GM12878 (cell line): ENCODE results near the gene PLEKHF1. TPM values are rescaled to one million over a fixed set of nuclear protein-coding genes. Genes with fewer than 3 reads are reported as not detected.
A peak's percentile ranks its signal among the peaks of the same experiment; 100 is the strongest.

Experiments used
- ATAC-seq: fragments of 200-7000 bp; cut with Tn5 transposase; 3 replicates; pipeline ENCODE4 v1.9.1; 2020; ENCODE audit warnings: mild to moderate bottlenecking, moderate library complexity
- BruUV-seq: library from RNA; stranded (reverse); fragments of 400-500 nt; replicated peaks from 2 replicates; lab custom pipeline; 2021; lab: Mats Ljungman, UMichigan
- CTCF ChIA-PET: fragments of 300-600 bp; sonication (Branson Sonifier 250); formaldehyde crosslinking; extraction: SDS; loops from one replicate; lab custom pipeline; 2021; ENCODE audit warnings: inconsistent platforms; lab: Yijun Ruan, JAX
- POLR2A ChIA-PET: fragments of 350-600 bp; formaldehyde crosslinking; extraction: SDS; loops from one replicate; lab custom pipeline; 2021; ENCODE audit warnings: inconsistent platforms; lab: Charles Lee
- RAD21 ChIA-PET: fragments of 300-600 bp; sonication (Branson Sonifier 250); formaldehyde crosslinking; loops from one replicate; lab custom pipeline; 2023; ENCODE audit warnings: antibody characterized with exemption; ENCODE audit not compliant: unreplicated experiment; lab: Charles Lee
- SMC1A ChIA-PET: fragments of 300-600 bp; sonication (Branson Sonifier 250); formaldehyde crosslinking; loops from one replicate; lab custom pipeline; 2023; ENCODE audit not compliant: unreplicated experiment, uncharacterized antibody; lab: Charles Lee
- DNase-seq: peaks from one replicate; pipeline ENCODE4 v3.0.0-alpha.2; 2011; ENCODE audit warnings: low read depth, low spot score
- FAIRE-seq: peaks from 3 replicates; lab custom pipeline; 2011; peaks lifted over from hg19 to GRCh38; lab: Jason Lieb, UNC
- H2AFZ ChIP-seq: 2 replicates; pipeline ENCODE4 v1.6.0; 2011; ENCODE audit warnings: low read depth, low read length, control low read depth; ENCODE audit not compliant: control insufficient read depth
- H3K27ac ChIP-seq: 2 replicates; pipeline ENCODE4 v1.5.1; 2011; ENCODE audit warnings: control low read depth; ENCODE audit not compliant: control insufficient read depth, insufficient read depth
- H3K27me3 ChIP-seq, 2 experiments: replicated peaks in 1 of 2; 2 replicates each; pipeline versions ENCODE4 v1.6.0 to v1.6.1; 2011; ENCODE audit warnings: low read length in 1 of 2; ENCODE audit not compliant: control insufficient read depth in 2 of 2, insufficient read depth in 2 of 2
- H3K36me3 ChIP-seq, 2 experiments: 2 replicates each; pipeline ENCODE4 v1.5.1; 2011; ENCODE audit warnings: low read length in 1 of 2; ENCODE audit not compliant: control insufficient read depth in 2 of 2, insufficient read depth in 2 of 2
- H3K4me1 ChIP-seq: 2 replicates; pipeline ENCODE4 v1.6.1; 2011; ENCODE audit warnings: mild to moderate bottlenecking, low read length, moderate library complexity, mixed read lengths; ENCODE audit not compliant: control insufficient read depth, insufficient read depth
- H3K4me2 ChIP-seq: 2 replicates; pipeline ENCODE4 v1.6.0; 2011; ENCODE audit warnings: control low read depth; ENCODE audit not compliant: control insufficient read depth, insufficient read depth
- H3K4me3 ChIP-seq: fragments of 200-600 bp; sonication (generic); 2 replicates; pipeline ENCODE4 v1.5.1; 2016
- H3K79me2 ChIP-seq: 2 replicates; pipeline ENCODE4 v1.6.0; 2011; ENCODE audit warnings: low read length; ENCODE audit not compliant: control insufficient read depth, insufficient read depth
- H3K9ac ChIP-seq: 2 replicates; pipeline ENCODE4 v1.8.0; 2011; ENCODE audit warnings: low read length, control low read depth, mixed read lengths; ENCODE audit not compliant: control insufficient read depth, insufficient read depth
- H3K9me3 ChIP-seq: replicated peaks from 3 replicates; pipeline ENCODE4 v1.5.1; 2011; ENCODE audit warnings: mild to moderate bottlenecking, low read length; ENCODE audit not compliant: control insufficient read depth, insufficient read depth
- H4K20me1 ChIP-seq: 2 replicates; pipeline ENCODE4 v1.6.0; 2011; ENCODE audit not compliant: control insufficient read depth, insufficient read depth
- MTA3 ChIP-seq: IDR thresholded peaks from 2 replicates; pipeline ENCODE4 v1.6.1; 2012; ENCODE audit warnings: low read length, inconsistent platforms, borderline replicate concordance
- POLR2A ChIP-seq: IDR thresholded peaks from 2 replicates; pipeline ENCODE4 v1.6.1; 2011; ENCODE audit warnings: low read depth, mild to moderate bottlenecking, low read length
- SIN3A ChIP-seq: IDR thresholded peaks from 2 replicates; pipeline ENCODE4 v1.6.1; 2012; ENCODE audit warnings: low read depth, low read length, improper control_type of control experiment
- SMC3 ChIP-seq: IDR thresholded peaks from 2 replicates; pipeline ENCODE4 v1.6.1; 2011; ENCODE audit warnings: low read length, improper control_type of control experiment, borderline replicate concordance
- ZNF217 ChIP-seq: fragments of 450-650 bp; IDR thresholded peaks from 2 replicates; pipeline ENCODE4 v1.6.1; 2017; ENCODE audit warnings: antibody characterized with exemption, mild to moderate bottlenecking
- ZNF384 ChIP-seq: IDR thresholded peaks from 2 replicates; pipeline ENCODE4 v1.6.1; 2012; ENCODE audit warnings: low read depth, mild to moderate bottlenecking, low read length, improper control_type of control experiment, borderline replicate concordance
- WGBS: methylation state at CpG from one replicate; pipeline ENCODE4 v1.1.6; 2016; ENCODE audit warnings: low lambda C conversion rate; ENCODE audit not compliant: insufficient replicate concordance, insufficient coverage; ENCODE audit errors: missing lambda C conversion rate; 5-methylcytosine and 5-hydroxymethylcytosine counted together
- in situ Hi-C: fragments of 300-500 bp; cut with MboI; formaldehyde crosslinking; loops from 9 replicates; pipeline ENCODE4 v1.14.3; 2018; ENCODE audit warnings: mixed read lengths
- intact Hi-C: fragments of 100-400 bp; cut with micrococcal nuclease; formaldehyde crosslinking; loops from one replicate; pipeline ENCODE4 v1.14.2; 2022; ENCODE audit not compliant: unreplicated experiment
- polyA plus RNA-seq, 11 experiments: library from polyadenylated mRNA; depleted of rRNA in 4 of 11; unstranded in 6 of 11; stranded (reverse) in 5 of 11; fragments of >200 nt; fragmentation: Nextera tagmentation in 4 of 11; fragmentation: Illumina TruSeq in 1 of 11; extraction: Ambion mirVana in 4 of 11; extraction: Trizol in 1 of 11; gene quantifications; 1 replicate in 1 of 11; 2 replicates in 10 of 11; pipeline versions ENCODE4 v1.2.1 to v1.2.3, GENCODE V29; 2011 to 2016; ENCODE audit warnings: inconsistent platforms in 2 of 11, missing spikeins in 2 of 11, low read depth in 1 of 11
- total RNA-seq, 4 experiments: library from RNA; depleted of rRNA in 3 of 4; stranded (reverse); fragments of >200 nt in 3 of 4; fragmentation: Illumina TruSeq in 1 of 4; extraction: Trizol in 1 of 4; gene quantifications; 2 replicates each; pipeline versions ENCODE4 v1.2.1 to v1.2.3, GENCODE V29; 2013 to 2021

The PLEKHF1 gene
- total and polyA plus RNA-seq, 10 of the 15 experiments (the other 5 are each of a cell fraction or from before 2014, with no cell fraction given) = 0.10 to 20.3 (median 15.3) TPM

DNA sequence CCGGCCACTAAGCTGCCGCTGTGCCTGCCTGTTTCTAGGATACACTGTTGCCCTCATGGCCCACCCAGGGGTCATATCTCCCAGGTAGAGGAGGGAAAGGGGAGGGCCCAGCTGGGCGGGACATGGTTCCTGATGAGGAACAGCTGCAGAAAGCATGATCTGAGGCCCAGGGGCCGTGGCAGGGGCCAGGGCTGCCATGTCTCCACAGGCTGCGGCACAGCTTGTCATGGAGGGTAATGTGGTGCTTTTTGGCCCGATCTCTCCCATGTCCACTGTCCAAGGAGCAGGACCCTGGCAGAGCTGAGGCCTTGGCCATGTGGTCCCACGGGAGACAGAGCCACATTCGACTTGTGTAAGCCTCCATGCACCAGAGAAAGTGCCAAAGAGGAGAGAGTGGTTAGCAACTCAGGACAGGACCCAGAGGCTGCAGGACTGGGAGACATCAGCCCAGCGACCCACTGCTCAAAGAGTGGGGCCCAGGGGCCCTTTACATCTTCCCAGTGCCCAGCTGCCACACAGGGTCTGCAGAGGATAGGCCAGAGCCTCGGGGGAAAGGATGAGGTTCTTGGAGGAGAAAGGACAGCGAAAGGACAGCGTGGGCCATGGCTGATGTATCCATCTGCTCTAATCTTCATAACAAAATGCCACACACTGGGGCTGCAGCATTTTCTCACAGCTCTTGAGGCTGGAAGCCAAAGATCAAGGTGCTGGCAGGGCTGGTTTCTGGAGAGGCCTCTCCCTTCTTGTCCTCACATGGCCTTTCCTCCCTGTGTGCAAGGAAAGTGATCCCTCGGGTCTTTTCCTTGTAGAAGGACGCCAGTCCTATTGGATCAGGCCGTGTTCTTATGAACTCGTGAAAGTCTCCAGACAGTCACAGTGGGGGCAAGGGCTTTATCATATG lies 47.6 kb upstream of the PLEKHF1 start:
- DNase-seq (no peak), FAIRE-seq (no peak), ATAC-seq (no peak)
- intact Hi-C loops (no loop called here), in situ Hi-C loops (loop anchor here (10.0 kb wide), 1 partner anchor 47 kb away; the partner anchor contains the start of gene PLEKHF1)
- ChIA-PET SMC1A (interaction anchor here (0.6 kb wide), 2 partner anchors 101 to 368 kb away, joined by 3 read pairs; no protein-coding TSS in a partner anchor), POLR2A (interaction anchor here (1.3 kb wide), 1 partner anchor 12 kb away, joined by 3 read pairs; the partner anchor contains the start of gene POP4), CTCF (interaction anchor here (0.8 to 5.2 kb wide), 3 partner anchors 8 to 99 kb away, joined by 3 to 35 read pairs (median 3); no protein-coding TSS in a partner anchor), RAD21 (interaction anchor here (0.6 to 1.8 kb wide), 3 partner anchors 97 to 99 kb away, joined by 3 to 9 read pairs (median 3); no protein-coding TSS in a partner anchor)
- no peak overlapping the region for H3K4me3 ChIP-seq
- no peak overlapping the region for H2AFZ ChIP-seq
- H3K4me1 ChIP-seq = peaks cover 12% of the 10 kb centered on the region
- 75% methylated on average over 16 of the region's 16 CpGs for WGBS
- no peaks in the 10 kb centered on the region for H3K27me3 ChIP-seq
- BruUV-seq = no TSS peak
- no peaks in the 10 kb centered on the region for H3K9me3 ChIP-seq
- no peaks in the 10 kb centered on the region for H3K79me2 ChIP-seq
- no peak overlapping the region for H3K27ac ChIP-seq
- TF ChIP-seq MTA3 (no peak), ZNF217 (no peak), SMC3 (no peak), POLR2A (peak; percentile 36; the same call in 1 of the 2 replicates), SIN3A (no peak), ZNF384 (no peak)
- H4K20me1 ChIP-seq = no peaks in the 10 kb centered on the region
- peaks cover 4 to 18% of the 10 kb centered on the region in 2 experiments for H3K36me3 ChIP-seq
- no peak overlapping the region for H3K9ac ChIP-seq
- no peak overlapping the region for H3K4me2 ChIP-seq
